ENCODE data around the gene NCCRP1. TPM values are rescaled to one million over a fixed set of nuclear protein-coding genes. Genes with fewer than 3 reads are reported as not detected.
A peak's percentile ranks its signal among the peaks of the same experiment; 100 is the strongest.
"Not testable (repeated sequence)": the region's sequence is repeated elsewhere in the genome, so short reads cannot be mapped to it uniquely, and the experiment has no call there.

Gene NCCRP1
- total and polyA plus RNA-seq, 4 donors, result 0.05 to 0.97 (median 0.17) TPM

- Histone ChIP-seq H3K9ac (ENCODE audit: insufficient read depth in 1 of 2, low read length in 2 of 2) (no peak overlapping the region), H3K27me3 (ENCODE audit: control insufficient read depth in 3 of 3, insufficient read depth in 3 of 3, low read length in 2 of 3) (no peaks in the 10 kb centered on the region), H3K27ac (ENCODE audit: low read depth in 1 of 2, low read length in 1 of 2) (no peak overlapping the region), H3K9me3 (ENCODE audit: control insufficient read depth in 4 of 4, insufficient read depth in 3 of 4, low read length in 3 of 4) (peaks cover 0 to 7% (median under 1%) of the 10 kb centered on the region in 4 donors), H3K36me3 (ENCODE audit: control insufficient read depth in 4 of 4, insufficient read depth in 4 of 4, low read length in 4 of 4) (no peaks in the 10 kb centered on the region), H3K4me3 (no peak overlapping the region), H3K4me1 (ENCODE audit: control insufficient read depth in 5 of 5, insufficient read depth in 5 of 5, low read length in 5 of 5) (no peaks in the 10 kb centered on the region)
- TF ChIP-seq, protein P1, sequence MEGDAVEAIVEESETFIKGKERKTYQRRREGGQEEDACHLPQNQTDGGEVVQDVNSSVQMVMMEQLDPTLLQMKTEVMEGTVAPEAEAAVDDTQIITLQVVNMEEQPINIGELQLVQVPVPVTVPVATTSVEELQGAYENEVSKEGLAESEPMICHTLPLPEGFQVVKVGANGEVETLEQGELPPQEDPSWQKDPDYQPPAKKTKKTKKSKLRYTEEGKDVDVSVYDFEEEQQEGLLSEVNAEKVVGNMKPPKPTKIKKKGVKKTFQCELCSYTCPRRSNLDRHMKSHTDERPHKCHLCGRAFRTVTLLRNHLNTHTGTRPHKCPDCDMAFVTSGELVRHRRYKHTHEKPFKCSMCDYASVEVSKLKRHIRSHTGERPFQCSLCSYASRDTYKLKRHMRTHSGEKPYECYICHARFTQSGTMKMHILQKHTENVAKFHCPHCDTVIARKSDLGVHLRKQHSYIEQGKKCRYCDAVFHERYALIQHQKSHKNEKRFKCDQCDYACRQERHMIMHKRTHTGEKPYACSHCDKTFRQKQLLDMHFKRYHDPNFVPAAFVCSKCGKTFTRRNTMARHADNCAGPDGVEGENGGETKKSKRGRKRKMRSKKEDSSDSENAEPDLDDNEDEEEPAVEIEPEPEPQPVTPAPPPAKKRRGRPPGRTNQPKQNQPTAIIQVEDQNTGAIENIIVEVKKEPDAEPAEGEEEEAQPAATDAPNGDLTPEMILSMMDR (IDR thresholded peaks at IDR 0.05; ENCODE audit: control extremely low read depth, extremely low read depth), result no peak
- WGBS, 2 donors, result 85 to 92% methylated on average over 15 of the region's 15 CpGs
- DNase-seq (no peak), ATAC-seq (ENCODE audit: insufficient read depth, low FRiP score) (no peak)
Observed at GRCh38 chr19:39218230-39219007, 21.7 kb downstream of the NCCRP1 start.

- not testable (repeated sequence) for H3K9ac ChIP-seq (ENCODE audit: insufficient read depth in 1 of 2, low read length in 2 of 2); H3K4me3 ChIP-seq; H3K36me3 ChIP-seq (ENCODE audit: control insufficient read depth in 4 of 4, insufficient read depth in 4 of 4, low read length in 4 of 4); H3K9me3 ChIP-seq (ENCODE audit: control insufficient read depth in 4 of 4, insufficient read depth in 3 of 4, low read length in 3 of 4); H3K27ac ChIP-seq (ENCODE audit: low read depth in 1 of 2, low read length in 1 of 2); ATAC-seq (ENCODE audit: insufficient read depth, low FRiP score); H3K4me1 ChIP-seq (ENCODE audit: control insufficient read depth in 5 of 5, insufficient read depth in 5 of 5, low read length in 5 of 5); H3K27me3 ChIP-seq (ENCODE audit: control insufficient read depth in 3 of 3, insufficient read depth in 3 of 3, low read length in 2 of 3); DNase-seq
- WGBS, 2 donors, result 69 to 70% methylated on average over 10 of the region's 10 CpGs
Observed at GRCh38 chr19:39219108-39219507, 22.3 kb downstream of the NCCRP1 start.

GRCh38 chr19:39223703-39224279, 27.0 kb downstream of the NCCRP1 start:
- DNase-seq, result peak; percentile 20 to 53 (median 46)
- Histone ChIP-seq H3K9ac (ENCODE audit: insufficient read depth in 1 of 2, low read length in 2 of 2) (no peak overlapping the region), H3K36me3 (ENCODE audit: control insufficient read depth in 4 of 4, insufficient read depth in 4 of 4, low read length in 4 of 4) (no peaks in the 10 kb centered on the region), H3K27me3 (ENCODE audit: control insufficient read depth in 3 of 3, insufficient read depth in 3 of 3, low read length in 2 of 3) (no peaks in the 10 kb centered on the region), H3K27ac (ENCODE audit: low read depth in 1 of 2, low read length in 1 of 2) (no peak overlapping the region), H3K4me1 (ENCODE audit: control insufficient read depth in 5 of 5, insufficient read depth in 5 of 5, low read length in 5 of 5) (peaks cover 0 to 1% (median 0%) of the 10 kb centered on the region in 5 donors), H3K9me3 (ENCODE audit: control insufficient read depth in 4 of 4, insufficient read depth in 3 of 4, low read length in 3 of 4) (peaks cover 0 to 2% (median 0%) of the 10 kb centered on the region in 4 donors), H3K4me3 (no peak overlapping the region)
- ATAC-seq (ENCODE audit: insufficient read depth, low FRiP score), result no peak
- TF ChIP-seq, protein P1 (IDR thresholded peaks at IDR 0.05; ENCODE audit: control extremely low read depth, extremely low read depth), result no peak
- 13 to 24% methylated on average over 4 of the region's 4 CpGs for WGBS, 2 donors

GRCh38 chr19:39224910-39225309, 28.1 kb downstream of the NCCRP1 start:
- ATAC-seq (ENCODE audit: insufficient read depth, low FRiP score), result no peak
- WGBS, 2 donors, result 22 to 28% methylated on average over 3 of the region's 3 CpGs

More at GRCh38 chr19:39224910-39225309, 28.1 kb downstream of the NCCRP1 start:
- Histone ChIP-seq H3K4me3 (no peak overlapping the region), H3K27ac (ENCODE audit: low read depth in 1 of 2, low read length in 1 of 2) (no peak overlapping the region), H3K9me3 (ENCODE audit: control insufficient read depth in 4 of 4, insufficient read depth in 3 of 4, low read length in 3 of 4) (peaks cover 0 to 2% (median 0%) of the 10 kb centered on the region in 4 donors), H3K4me1 (ENCODE audit: control insufficient read depth in 5 of 5, insufficient read depth in 5 of 5, low read length in 5 of 5) (peaks cover 0 to 1% (median 0%) of the 10 kb centered on the region in 5 donors), H3K36me3 (ENCODE audit: control insufficient read depth in 4 of 4, insufficient read depth in 4 of 4, low read length in 4 of 4) (no peaks in the 10 kb centered on the region), H3K27me3 (ENCODE audit: control insufficient read depth in 3 of 3, insufficient read depth in 3 of 3, low read length in 2 of 3) (no peaks in the 10 kb centered on the region), H3K9ac (ENCODE audit: insufficient read depth in 1 of 2, low read length in 2 of 2) (no peak overlapping the region)
- DNase-seq, result no peak
- TF ChIP-seq, protein P1 (IDR thresholded peaks at IDR 0.05; ENCODE audit: control extremely low read depth, extremely low read depth), result no peak
